Hepatocyte (in vitro differentiated cells): ENCODE data around the gene OR1N1. TPM values are rescaled to one million over a fixed set of nuclear protein-coding genes. Genes with fewer than 3 reads are reported as not detected.
"Not testable (repeated sequence)": the region's sequence is repeated elsewhere in the genome, so short reads cannot be mapped to it uniquely, and the experiment has no call there.

Experiments
- DNase-seq: peaks from one replicate; pipeline ENCODE4 v3.0.0-alpha.2; 2016; ENCODE audit warnings: low spot score
- H2AFZ ChIP-seq: fragments of 200-600 bp; sonication (generic); 2 replicates; pipeline ENCODE4 v1.6.0; 2016; ENCODE audit warnings: antibody characterized with exemption, mild to moderate bottlenecking
- H3K27ac ChIP-seq: fragments of 200-600 bp; sonication (generic); 2 replicates; pipeline ENCODE4 v1.5.1; 2016; ENCODE audit warnings: mild to moderate bottlenecking
- H3K27me3 ChIP-seq: fragments of 200-600 bp; sonication (generic); 2 replicates; pipeline ENCODE4 v1.6.1; 2016
- H3K36me3 ChIP-seq: fragments of 200-600 bp; sonication (generic); replicated peaks from 2 replicates; pipeline ENCODE4 v1.5.1; 2016; ENCODE audit warnings: low read depth; ENCODE audit not compliant: insufficient read depth
- H3K4me1 ChIP-seq: fragments of 200-600 bp; sonication (generic); 2 replicates; pipeline ENCODE4 v1.5.1; 2016; ENCODE audit warnings: mild to moderate bottlenecking, moderate library complexity; ENCODE audit not compliant: insufficient read depth
- H3K4me2 ChIP-seq: fragments of 200-600 bp; sonication (generic); 2 replicates; pipeline ENCODE4 v1.6.0; 2016
- H3K4me3 ChIP-seq: fragments of 200-600 bp; sonication (generic); 2 replicates; pipeline ENCODE4 v1.5.1; 2016; ENCODE audit warnings: mild to moderate bottlenecking
- H3K79me2 ChIP-seq: fragments of 200-600 bp; sonication (generic); 2 replicates; pipeline ENCODE4 v1.6.0; 2017; ENCODE audit warnings: mild to moderate bottlenecking
- H3K9me2 ChIP-seq: fragments of 200-600 bp; sonication (generic); replicated peaks from 2 replicates; pipeline ENCODE4 v1.6.0; 2017; ENCODE audit warnings: mild to moderate bottlenecking; ENCODE audit not compliant: insufficient read depth
- H3K9me3 ChIP-seq: fragments of 200-600 bp; sonication (generic); 2 replicates; pipeline ENCODE4 v1.5.1; 2016; ENCODE audit warnings: low read depth, mild to moderate bottlenecking
- H4K20me1 ChIP-seq: fragments of 200-600 bp; sonication (generic); 2 replicates; pipeline ENCODE4 v1.6.0; 2016; ENCODE audit warnings: mild to moderate bottlenecking; ENCODE audit not compliant: insufficient read depth, poor library complexity, severe bottlenecking
- EZH2 ChIP-seq: fragments of 200-600 bp; sonication (generic); IDR thresholded peaks from 2 replicates; pipeline ENCODE4 v1.6.1; 2016; ENCODE audit warnings: antibody characterized with exemption, mild to moderate bottlenecking, borderline replicate concordance
- EZH2phosphoT487 ChIP-seq: fragments of 200-600 bp; sonication (generic); IDR thresholded peaks from one replicate; pipeline ENCODE4 v1.6.1; 2018; ENCODE audit warnings: antibody characterized with exemption, mild to moderate bottlenecking, low read depth, moderate library complexity; ENCODE audit not compliant: unreplicated experiment, severe bottlenecking
- WGBS: methylation state at CpG from one replicate; pipeline ENCODE4 v1.1.6; 2016; ENCODE audit warnings: low lambda C conversion rate; ENCODE audit errors: missing lambda C conversion rate; 5-methylcytosine and 5-hydroxymethylcytosine counted together
- polyA plus RNA-seq: library from polyadenylated mRNA; unstranded; fragments of >200 nt; fragmentation: Nextera tagmentation; extraction: Ambion mirVana; gene quantifications from 2 replicates; pipeline ENCODE4 v1.2.1, GENCODE V29; 2016
- total RNA-seq: library from RNA; depleted of rRNA; stranded (reverse); fragments of >200 nt; gene quantifications from 2 replicates; pipeline ENCODE4 v1.2.3, GENCODE V29; 2014
- TF ChIP-seq, protein P1 (sequence below): fragments of 200-600 bp; sonication (generic); IDR thresholded peaks from 2 replicates; pipeline ENCODE4 v1.5.1; 2016; ENCODE audit warnings: antibody characterized with exemption, mild to moderate bottlenecking; ENCODE audit not compliant: poor library complexity

OR1N1 gene
- total and polyA plus RNA-seq, 2 experiments from 2014 or later: not detected

DNA sequence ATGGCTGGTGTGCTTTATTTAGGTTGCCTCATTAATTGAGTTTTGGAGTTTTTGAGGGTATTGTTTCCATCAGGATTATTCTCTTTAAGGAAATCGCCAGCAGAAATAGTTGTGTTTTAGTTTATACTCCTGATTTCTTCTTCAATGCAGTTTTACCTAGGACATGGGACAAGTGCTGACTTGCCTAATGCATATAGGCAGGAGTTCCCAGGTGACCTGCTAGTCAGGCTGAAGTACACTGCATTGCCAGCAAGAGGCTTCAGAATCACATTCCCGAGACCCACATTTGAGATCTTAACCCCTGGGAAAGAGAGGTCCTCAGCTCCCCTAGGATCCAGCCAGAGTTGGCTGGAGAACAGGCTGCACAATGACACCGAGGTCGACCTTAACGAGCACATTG lies 24.3 kb upstream of the OR1N1 start:
- no peaks in the 10 kb centered on the region for H3K4me1 ChIP-seq
- 52% methylated on average over 5 of the region's 5 CpGs for WGBS
- H3K9me2 ChIP-seq: no peaks in the 10 kb centered on the region
- no peaks in the 10 kb centered on the region for H4K20me1 ChIP-seq
- H2AFZ ChIP-seq: no peak overlapping the region
- H3K79me2 ChIP-seq: no peaks in the 10 kb centered on the region
- no peak overlapping the region for H3K27ac ChIP-seq
- TF ChIP-seq EZH2phosphoT487 (no peak), EZH2 (no peak)
- TF ChIP-seq, protein P1, sequence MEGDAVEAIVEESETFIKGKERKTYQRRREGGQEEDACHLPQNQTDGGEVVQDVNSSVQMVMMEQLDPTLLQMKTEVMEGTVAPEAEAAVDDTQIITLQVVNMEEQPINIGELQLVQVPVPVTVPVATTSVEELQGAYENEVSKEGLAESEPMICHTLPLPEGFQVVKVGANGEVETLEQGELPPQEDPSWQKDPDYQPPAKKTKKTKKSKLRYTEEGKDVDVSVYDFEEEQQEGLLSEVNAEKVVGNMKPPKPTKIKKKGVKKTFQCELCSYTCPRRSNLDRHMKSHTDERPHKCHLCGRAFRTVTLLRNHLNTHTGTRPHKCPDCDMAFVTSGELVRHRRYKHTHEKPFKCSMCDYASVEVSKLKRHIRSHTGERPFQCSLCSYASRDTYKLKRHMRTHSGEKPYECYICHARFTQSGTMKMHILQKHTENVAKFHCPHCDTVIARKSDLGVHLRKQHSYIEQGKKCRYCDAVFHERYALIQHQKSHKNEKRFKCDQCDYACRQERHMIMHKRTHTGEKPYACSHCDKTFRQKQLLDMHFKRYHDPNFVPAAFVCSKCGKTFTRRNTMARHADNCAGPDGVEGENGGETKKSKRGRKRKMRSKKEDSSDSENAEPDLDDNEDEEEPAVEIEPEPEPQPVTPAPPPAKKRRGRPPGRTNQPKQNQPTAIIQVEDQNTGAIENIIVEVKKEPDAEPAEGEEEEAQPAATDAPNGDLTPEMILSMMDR: no peak
- H3K4me2 ChIP-seq: no peak overlapping the region
- H3K36me3 ChIP-seq: no peaks in the 10 kb centered on the region
- no peak overlapping the region for H3K4me3 ChIP-seq
- no peak for DNase-seq
- H3K9me3 ChIP-seq: no peaks in the 10 kb centered on the region
- no peaks in the 10 kb centered on the region for H3K27me3 ChIP-seq

DNA sequence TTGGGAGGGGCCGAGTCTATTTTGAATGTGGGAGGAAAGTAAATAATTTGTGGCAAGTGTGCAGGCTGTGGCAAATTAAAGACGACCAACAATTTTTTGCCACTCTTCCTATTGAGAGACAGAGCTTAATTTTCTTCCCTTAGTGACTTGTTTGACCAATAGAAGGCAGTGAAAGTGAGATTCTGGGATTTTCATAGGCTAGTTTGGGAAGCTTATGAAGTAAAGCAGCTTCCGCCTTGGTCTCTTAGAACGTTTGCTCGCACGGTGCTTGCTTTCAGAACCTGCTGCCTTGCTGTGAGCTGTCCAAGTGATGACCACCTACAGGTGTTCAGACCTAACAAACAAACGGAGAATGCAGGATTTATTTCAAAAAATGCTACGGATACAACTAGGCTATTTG lies 19.1 kb upstream of the OR1N1 start:
- no peak overlapping the region for H3K27ac ChIP-seq
- WGBS: 80% methylated on average over 8 of the region's 8 CpGs
- TF ChIP-seq, protein P1: no peak
- TF ChIP-seq EZH2 (no peak), EZH2phosphoT487 (no peak)
- H2AFZ ChIP-seq: no peak overlapping the region
- no peaks in the 10 kb centered on the region for H3K4me1 ChIP-seq
- H3K9me3 ChIP-seq: no peaks in the 10 kb centered on the region
- no peaks in the 10 kb centered on the region for H4K20me1 ChIP-seq
- H3K4me3 ChIP-seq: no peak overlapping the region
- no peak overlapping the region for H3K4me2 ChIP-seq
- no peaks in the 10 kb centered on the region for H3K27me3 ChIP-seq
- DNase-seq: no peak
- H3K36me3 ChIP-seq: no peaks in the 10 kb centered on the region
- H3K79me2 ChIP-seq: no peaks in the 10 kb centered on the region
- no peaks in the 10 kb centered on the region for H3K9me2 ChIP-seq

DNA sequence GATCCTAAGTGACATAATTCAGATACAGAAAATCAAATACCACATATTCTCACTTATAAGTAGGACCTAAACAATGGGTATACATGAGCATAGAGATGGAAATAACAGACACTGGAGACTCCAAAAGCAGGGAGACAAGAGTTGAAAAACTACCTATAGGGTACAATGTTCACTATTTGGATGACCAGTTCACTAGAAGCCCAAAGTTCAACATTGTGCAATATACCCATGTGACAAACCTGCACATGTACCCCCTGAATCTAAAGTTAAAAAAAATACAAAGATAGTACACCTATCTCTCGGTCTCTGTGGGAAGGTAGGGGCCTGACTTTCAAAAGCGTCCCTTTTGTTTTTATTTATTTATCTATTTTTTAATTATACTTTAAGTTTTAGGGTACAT lies 11.7 kb upstream of the OR1N1 start:
- Histone ChIP-seq H3K27ac (no peak overlapping the region), H3K4me1 (no peaks in the 10 kb centered on the region), H3K4me3 (no peak overlapping the region), H3K9me2 (no peaks in the 10 kb centered on the region), H3K4me2 (no peak overlapping the region), H3K36me3 (no peaks in the 10 kb centered on the region), H2AFZ (no peak overlapping the region), H3K9me3 (no peaks in the 10 kb centered on the region), H3K27me3 (no peaks in the 10 kb centered on the region), H4K20me1 (no peaks in the 10 kb centered on the region), H3K79me2 (no peaks in the 10 kb centered on the region)
- TF ChIP-seq EZH2phosphoT487 (no peak), EZH2 (no peak)
- TF ChIP-seq, protein P1: no peak
- WGBS: 52% methylated on average over 2 of the region's 2 CpGs
- no peak for DNase-seq

DNA sequence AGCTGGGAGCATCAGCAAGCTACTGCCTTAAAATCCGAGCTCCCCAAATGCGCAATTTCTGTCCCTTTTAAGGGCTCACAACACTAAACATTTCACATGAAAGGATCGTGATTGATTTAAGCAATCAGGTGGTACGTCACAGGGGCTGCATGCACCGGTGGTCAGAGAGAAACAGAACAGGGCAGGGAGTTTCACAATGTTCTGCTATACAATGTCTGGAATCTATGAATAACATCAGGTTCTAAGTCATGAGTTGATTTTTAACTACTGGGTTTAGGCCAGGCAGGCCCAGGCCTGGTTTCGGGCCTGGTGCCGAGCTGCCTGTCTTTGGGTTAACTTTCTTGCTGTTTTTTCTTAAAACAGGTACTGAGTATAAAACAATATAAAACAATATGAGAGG lies 10.0 kb upstream of the OR1N1 start:
- not testable (repeated sequence) for H3K27me3 ChIP-seq

More for the DNA sequence above, 10.0 kb upstream of the OR1N1 start:
- not testable (repeated sequence) for H3K4me1 ChIP-seq, H3K4me2 ChIP-seq, H3K4me3 ChIP-seq, H3K36me3 ChIP-seq, H3K27ac ChIP-seq, H3K9me2 ChIP-seq, H3K79me2 ChIP-seq, DNase-seq, H4K20me1 ChIP-seq, H3K9me3 ChIP-seq, H2AFZ ChIP-seq
- 47% methylated on average over 7 of the region's 7 CpGs for WGBS
